ENCODE measurements around the gene TRIM39. TPM values are rescaled to one million over a fixed set of nuclear protein-coding genes. Genes with fewer than 3 reads are reported as not detected.

The TRIM39 gene
- total and polyA plus RNA-seq, 9 of the 15 experiments (the other 6 are each of a cell fraction or from before 2014, with no cell fraction given), result 5.6 to 17.7 (median 12.8) TPM

GRCh38 chr6:30322527-30323501, 3.9 kb upstream of the TRIM39 start (continued):
- TF ChIP-seq CREB3L1 (IDR thresholded peaks at IDR 0.05; ENCODE audit: borderline replicate concordance, low read depth) (no peak), NFATC3 (IDR thresholded peaks at IDR 0.05) (no peak), EHMT2 (IDR thresholded peaks at IDR 0.05) (no peak), MXI1 (IDR thresholded peaks at IDR 0.05; ENCODE audit: low read depth, low read length) (no peak), HLTF (IDR thresholded peaks at IDR 0.05) (no peak), MEF2D (tag; conservative IDR thresholded peaks at IDR 0.05; ENCODE audit: low read depth) (peak; percentile 65; the same call in 1 of the 2 replicates), ARID2 (IDR thresholded peaks at IDR 0.05) (no peak), ERF (CRISPR knock-in tag; IDR thresholded peaks at IDR 0.05) (no peak), ZNF146 (CRISPR knock-in tag; IDR thresholded peaks at IDR 0.05; ENCODE audit: unreplicated experiment) (no peak), FOXP4 (CRISPR knock-in tag; IDR thresholded peaks at IDR 0.05; ENCODE audit: borderline replicate concordance) (no peak), PHB2 (IDR thresholded peaks at IDR 0.05; ENCODE audit: low read depth) (no peak), MED1 (CRISPR knock-in tag; IDR thresholded peaks at IDR 0.05; ENCODE audit: borderline replicate concordance) (no peak), MCM3 (IDR thresholded peaks at IDR 0.05) (no peak), SMARCA4 (IDR thresholded peaks at IDR 0.05) (0 out of 2 replicates have a peak, but pooled peaks have one; percentile 22), TBP (optimal IDR thresholded peaks at IDR 0.05; ENCODE audit: low read depth, low read length) (no peak)
- TF ChIP-seq, protein P1, sequence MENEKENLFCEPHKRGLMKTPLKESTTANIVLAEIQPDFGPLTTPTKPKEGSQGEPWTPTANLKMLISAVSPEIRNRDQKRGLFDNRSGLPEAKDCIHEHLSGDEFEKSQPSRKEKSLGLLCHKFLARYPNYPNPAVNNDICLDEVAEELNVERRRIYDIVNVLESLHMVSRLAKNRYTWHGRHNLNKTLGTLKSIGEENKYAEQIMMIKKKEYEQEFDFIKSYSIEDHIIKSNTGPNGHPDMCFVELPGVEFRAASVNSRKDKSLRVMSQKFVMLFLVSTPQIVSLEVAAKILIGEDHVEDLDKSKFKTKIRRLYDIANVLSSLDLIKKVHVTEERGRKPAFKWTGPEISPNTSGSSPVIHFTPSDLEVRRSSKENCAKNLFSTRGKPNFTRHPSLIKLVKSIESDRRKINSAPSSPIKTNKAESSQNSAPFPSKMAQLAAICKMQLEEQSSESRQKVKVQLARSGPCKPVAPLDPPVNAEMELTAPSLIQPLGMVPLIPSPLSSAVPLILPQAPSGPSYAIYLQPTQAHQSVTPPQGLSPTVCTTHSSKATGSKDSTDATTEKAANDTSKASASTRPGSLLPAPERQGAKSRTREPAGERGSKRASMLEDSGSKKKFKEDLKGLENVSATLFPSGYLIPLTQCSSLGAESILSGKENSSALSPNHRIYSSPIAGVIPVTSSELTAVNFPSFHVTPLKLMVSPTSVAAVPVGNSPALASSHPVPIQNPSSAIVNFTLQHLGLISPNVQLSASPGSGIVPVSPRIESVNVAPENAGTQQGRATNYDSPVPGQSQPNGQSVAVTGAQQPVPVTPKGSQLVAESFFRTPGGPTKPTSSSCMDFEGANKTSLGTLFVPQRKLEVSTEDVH (IDR thresholded peaks at IDR 0.05; ENCODE audit: low read depth, partially characterized antibody), result no peak
- TF ChIP-seq, protein P2, sequence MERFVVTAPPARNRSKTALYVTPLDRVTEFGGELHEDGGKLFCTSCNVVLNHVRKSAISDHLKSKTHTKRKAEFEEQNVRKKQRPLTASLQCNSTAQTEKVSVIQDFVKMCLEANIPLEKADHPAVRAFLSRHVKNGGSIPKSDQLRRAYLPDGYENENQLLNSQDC (CRISPR knock-in tag; IDR thresholded peaks at IDR 0.05), result no peak
- TF ChIP-seq, protein P3, sequence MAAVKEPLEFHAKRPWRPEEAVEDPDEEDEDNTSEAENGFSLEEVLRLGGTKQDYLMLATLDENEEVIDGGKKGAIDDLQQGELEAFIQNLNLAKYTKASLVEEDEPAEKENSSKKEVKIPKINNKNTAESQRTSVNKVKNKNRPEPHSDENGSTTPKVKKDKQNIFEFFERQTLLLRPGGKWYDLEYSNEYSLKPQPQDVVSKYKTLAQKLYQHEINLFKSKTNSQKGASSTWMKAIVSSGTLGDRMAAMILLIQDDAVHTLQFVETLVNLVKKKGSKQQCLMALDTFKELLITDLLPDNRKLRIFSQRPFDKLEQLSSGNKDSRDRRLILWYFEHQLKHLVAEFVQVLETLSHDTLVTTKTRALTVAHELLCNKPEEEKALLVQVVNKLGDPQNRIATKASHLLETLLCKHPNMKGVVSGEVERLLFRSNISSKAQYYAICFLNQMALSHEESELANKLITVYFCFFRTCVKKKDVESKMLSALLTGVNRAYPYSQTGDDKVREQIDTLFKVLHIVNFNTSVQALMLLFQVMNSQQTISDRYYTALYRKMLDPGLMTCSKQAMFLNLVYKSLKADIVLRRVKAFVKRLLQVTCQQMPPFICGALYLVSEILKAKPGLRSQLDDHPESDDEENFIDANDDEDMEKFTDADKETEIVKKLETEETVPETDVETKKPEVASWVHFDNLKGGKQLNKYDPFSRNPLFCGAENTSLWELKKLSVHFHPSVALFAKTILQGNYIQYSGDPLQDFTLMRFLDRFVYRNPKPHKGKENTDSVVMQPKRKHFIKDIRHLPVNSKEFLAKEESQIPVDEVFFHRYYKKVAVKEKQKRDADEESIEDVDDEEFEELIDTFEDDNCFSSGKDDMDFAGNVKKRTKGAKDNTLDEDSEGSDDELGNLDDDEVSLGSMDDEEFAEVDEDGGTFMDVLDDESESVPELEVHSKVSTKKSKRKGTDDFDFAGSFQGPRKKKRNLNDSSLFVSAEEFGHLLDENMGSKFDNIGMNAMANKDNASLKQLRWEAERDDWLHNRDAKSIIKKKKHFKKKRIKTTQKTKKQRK (IDR thresholded peaks at IDR 0.05; ENCODE audit: borderline replicate concordance, low read depth, low read length), result no peak
